HEK293 (cell line): ENCODE results near the gene HABP4.

Source experiments
- BCL6B ChIP-seq: fragments of 450-650 bp; formaldehyde crosslinking; IDR thresholded peaks from 2 replicates; pipeline ENCODE4 v1.5.1; 2017; ENCODE audit warnings: missing biosample characterization, missing genetic modification characterization
- CTCF ChIP-seq: fragments of 450-650 bp; formaldehyde crosslinking; IDR thresholded peaks from 2 replicates; pipeline ENCODE4 v1.5.1; 2016; ENCODE audit warnings: missing biosample characterization, missing genetic modification characterization
- IKZF3 ChIP-seq: fragments of 450-650 bp; IDR thresholded peaks from 2 replicates; pipeline ENCODE4 v1.5.0; 2018; ENCODE audit warnings: missing biosample characterization, mild to moderate bottlenecking, missing genetic modification characterization, moderate library complexity
- TCF7L2 ChIP-seq: IDR thresholded peaks from 2 replicates; pipeline ENCODE4 v1.6.1; 2011; ENCODE audit warnings: low read depth, mild to moderate bottlenecking, inconsistent platforms, low read length, moderate library complexity, borderline replicate concordance
- ZBTB7A ChIP-seq: fragments of 450-650 bp; formaldehyde crosslinking; IDR thresholded peaks from 2 replicates; pipeline ENCODE4 v1.5.1; 2016; ENCODE audit warnings: low read depth, missing biosample characterization, missing genetic modification characterization
- ZNF121 ChIP-seq: fragments of 450-650 bp; formaldehyde crosslinking; IDR thresholded peaks from 2 replicates; pipeline ENCODE4 v1.5.1; 2016; ENCODE audit warnings: missing biosample characterization, missing genetic modification characterization
- ZNF473 ChIP-seq: fragments of 450-650 bp; formaldehyde crosslinking; IDR thresholded peaks from 2 replicates; pipeline ENCODE4 v1.5.1; 2017; ENCODE audit warnings: missing biosample characterization, missing genetic modification characterization
- ZNF518A ChIP-seq: fragments of 450-650 bp; formaldehyde crosslinking; conservative IDR thresholded peaks from 2 replicates; pipeline ENCODE4 v1.5.1; 2016; ENCODE audit warnings: low read depth, missing biosample characterization, missing genetic modification characterization
- ZNF768 ChIP-seq: fragments of 450-650 bp; formaldehyde crosslinking; IDR thresholded peaks from 2 replicates; pipeline ENCODE4 v1.5.1; 2018; ENCODE audit warnings: missing biosample characterization, mild to moderate bottlenecking, missing genetic modification characterization

GRCh38 chr9:96461336-96461735 lies 11.4 kb downstream of the HABP4 start:
- no peak for TF ChIP-seq ZNF473 (tag by site-specific recombination)
- no peak for TF ChIP-seq ZBTB7A
- no peak for TF ChIP-seq CTCF (tag by site-specific recombination)
- TF ChIP-seq IKZF3 (tag by site-specific recombination) = no peak
- TF ChIP-seq BCL6B (tag by site-specific recombination) = no peak
- TF ChIP-seq ZNF768 = no peak
- no peak for TF ChIP-seq TCF7L2
- TF ChIP-seq ZNF121 (tag by site-specific recombination) = no peak
- no peak for TF ChIP-seq ZNF518A (tag by site-specific recombination)
